Stimulated activated CD4-positive, alpha-beta T cell treated with anti-CD3 and anti-CD28 coated beads, Interleukin-12 subunit alpha, Interleukin-12 subunit beta, amount 100 ng/mL, for 4 hours (primary cell): ENCODE measurements around the gene CNPY1.

Source experiments
- DNase-seq: peaks from one replicate; pipeline ENCODE4 v3.0.0-alpha.2; 2020

Gene CNPY1

DNA sequence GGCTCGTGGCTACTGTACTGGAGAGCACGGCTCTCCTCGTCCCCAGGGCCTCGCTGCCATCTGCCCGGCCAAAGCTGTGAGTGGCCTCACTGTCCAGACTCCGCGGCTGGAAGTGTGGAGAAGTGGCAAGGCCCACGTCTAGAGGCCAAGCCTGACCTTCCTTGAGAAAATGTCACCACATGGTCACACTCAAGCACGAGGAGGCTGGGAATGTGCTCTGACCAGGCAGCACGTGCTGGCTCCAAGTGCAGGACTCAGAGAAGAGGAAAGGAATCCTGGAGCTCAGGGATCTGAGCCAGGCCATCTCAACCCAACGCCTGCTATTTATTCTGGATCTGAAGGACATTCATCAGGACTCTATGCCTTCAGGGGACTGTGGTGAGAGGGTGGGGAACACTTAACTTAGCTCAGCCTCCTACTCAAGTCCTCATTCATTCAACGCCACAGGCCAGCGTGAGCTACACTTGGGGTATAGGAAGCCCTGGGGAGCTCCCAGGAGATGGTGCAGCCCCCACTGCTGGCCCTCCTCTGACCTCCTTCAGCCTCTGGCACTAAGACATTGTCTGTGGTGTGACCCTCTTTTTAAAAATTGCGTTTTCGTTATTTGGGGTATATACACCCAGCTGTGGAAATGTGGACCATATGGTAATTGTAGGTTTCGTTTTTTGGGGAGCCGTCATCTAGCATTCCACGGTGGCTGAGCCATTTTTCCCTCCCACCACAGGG, 59.4 kb downstream of the CNPY1 start:
- no peak for DNase-seq

DNA sequence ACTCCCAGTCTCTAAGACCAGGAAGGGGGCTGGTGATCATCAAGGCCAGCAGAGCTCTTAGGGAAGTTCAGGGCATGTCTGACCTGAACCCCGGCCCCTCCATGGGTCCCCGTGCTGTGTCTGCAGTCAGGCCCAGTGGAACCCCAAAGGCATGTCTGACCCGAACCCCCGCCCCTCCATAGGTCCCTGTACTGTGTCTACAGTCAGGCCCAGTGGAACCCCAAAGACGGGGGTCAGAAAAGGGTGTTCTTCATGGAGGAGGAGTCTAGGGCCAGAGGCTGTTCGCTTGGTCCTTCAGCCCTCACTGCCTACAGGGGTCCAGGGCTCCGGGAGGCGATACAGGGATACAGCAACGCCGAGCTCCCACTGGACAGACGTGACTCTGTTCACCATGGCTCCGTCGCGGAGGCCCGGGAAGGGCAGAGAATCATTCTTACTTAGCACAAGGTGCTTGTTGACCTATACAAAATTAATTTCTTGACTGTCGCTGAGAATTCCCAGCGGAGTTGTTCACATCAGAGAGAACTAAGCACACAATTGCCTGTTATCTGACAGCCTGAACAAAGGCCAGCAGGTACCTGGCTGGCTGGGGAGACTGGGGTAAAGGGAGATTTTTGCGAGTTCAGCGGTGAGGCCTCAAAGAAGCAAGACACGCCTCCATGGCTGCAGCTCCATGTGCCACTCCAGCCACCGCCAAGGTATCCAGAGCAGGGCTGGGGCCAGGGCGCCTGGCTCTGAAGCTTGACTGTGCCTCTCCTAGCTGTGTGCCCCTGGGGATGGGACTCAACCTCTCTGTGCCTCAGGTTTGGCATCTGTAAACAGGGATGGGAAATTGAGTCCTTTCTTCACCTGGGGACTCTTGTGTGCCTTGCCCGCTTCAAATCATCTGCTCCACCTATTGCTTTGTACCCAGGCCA, 61.6 kb downstream of the CNPY1 start:
- DNase-seq: no peak

DNA sequence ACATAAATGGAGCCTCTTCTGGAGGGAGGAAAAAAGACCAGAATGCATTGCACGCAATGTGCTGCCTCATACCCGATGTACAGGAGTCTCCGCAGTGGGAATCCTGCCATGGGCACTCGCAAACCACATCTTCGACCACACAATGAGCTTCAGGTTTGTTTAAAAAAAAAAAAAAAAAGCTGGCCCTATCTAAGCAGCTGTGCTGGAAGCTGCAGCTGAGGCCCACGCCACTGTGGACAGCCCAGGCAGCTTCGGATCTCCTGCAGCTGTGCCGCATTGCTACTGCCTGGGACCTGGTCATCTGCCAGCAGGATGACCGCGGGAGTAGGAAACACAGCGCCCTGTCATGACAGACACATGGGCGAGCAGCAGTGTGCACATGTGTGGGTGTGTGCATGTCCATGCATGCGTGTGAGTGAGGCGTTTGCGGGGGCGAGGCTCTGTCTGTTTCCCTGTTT, 62.5 kb downstream of the CNPY1 start:
- no peak for DNase-seq

DNA sequence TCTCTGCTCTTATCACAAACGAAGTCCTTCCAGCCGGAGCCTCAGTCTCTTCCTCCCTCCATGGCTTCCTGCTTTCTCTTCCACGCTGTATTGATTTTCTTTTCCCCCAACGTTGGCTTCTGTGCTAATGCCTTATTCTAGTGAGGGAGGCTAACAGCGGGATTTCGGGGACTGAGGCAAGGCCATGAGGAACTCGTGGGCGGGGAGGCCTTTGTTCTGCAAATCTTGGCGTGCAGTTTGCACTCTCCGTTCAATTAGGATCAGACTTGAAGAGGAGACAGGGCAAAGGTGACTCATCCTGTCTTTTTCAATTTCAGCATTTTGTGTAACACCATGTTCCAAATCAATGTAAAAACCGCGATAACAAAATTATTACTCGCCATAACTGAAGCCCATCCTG, 63.1 kb downstream of the CNPY1 start:
- DNase-seq: no peak

DNA sequence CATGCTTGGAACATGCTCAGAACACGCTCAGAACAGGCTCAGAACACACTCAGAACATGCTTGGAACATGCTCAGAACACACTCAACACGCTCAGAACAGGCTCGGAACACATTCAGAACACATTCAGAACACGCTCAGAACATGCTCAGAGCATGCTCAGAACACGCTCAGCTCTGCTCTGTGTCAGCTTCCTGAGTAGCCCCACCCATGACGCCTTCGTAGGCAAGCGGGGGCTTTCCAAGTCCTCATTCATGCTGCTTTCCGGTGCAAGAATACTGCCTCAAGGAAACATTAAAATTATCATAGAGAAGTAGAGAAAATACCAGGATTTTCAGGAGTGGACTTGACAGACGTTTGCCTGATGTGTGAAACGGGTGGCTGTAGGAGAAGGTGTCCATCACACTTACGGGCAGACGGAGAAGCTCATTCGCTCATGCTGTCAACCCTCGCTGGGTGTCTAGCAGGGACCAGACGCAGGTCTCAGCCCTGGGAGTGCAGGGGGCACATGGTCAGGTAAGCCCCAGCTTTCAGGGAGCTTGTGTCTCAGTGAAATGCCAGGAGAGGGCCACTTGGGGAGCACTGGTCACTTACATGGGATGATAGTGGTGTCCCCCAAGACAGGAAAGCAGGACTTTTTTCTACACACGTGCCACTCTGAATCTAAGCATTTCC, 63.7 kb downstream of the CNPY1 start:
- DNase-seq: no peak

DNA sequence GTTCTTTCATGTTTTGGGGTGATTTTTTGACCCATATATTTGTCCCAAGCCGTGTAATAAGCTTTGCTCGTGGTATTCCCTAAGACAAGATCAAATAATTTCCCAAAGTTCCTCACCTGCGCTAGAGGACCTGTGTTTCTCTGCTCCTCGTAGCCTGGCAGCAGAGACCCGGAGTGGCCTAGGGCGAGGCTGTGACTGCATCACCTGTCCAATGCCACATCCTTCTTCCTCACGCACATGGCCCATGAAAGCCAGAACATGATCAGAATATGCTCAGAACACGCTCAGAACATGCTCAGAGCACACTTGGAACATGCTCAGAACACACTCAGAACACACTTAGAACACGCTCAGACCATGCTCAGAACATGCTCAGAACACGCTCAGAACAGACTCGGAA, 64.6 kb downstream of the CNPY1 start:
- no peak for DNase-seq

DNA sequence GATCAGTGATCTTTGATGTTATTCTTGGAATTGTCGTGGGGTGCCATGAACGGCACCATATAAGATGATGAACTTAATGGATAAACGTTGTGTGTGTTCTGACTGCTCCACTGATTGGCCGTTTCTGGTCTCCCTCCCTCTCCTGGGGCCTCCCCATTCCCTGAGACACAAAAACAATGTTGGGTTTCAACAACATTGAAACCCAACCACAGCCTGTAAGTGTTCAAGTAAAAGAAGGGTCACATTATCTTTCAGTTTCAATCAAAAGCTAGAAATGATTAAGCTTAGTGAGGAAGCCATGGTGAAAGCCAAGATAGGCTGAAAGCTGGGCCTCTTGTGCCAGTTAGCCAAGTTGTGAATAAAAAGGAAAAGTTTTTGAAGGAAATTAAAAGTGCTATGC, 68.9 kb downstream of the CNPY1 start:
- no peak for DNase-seq

DNA sequence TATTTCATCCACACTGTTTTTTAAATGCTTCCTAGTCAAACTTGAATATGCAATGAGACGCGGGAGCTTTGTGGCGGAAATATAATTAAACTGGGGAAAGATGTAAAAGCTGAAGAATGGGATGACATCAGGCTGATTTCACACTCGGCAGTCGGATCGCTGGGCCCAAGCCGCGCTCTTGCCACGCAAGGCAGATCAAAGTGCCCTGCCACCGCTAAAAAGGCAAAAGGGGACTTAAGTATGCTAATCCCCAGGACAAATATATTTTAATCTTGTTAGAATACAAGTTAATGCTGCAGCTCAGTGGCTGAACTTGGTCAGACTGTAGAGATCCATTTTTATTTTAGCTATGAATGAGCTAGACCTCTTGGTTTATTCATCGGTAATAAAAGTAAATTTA, 74.6 kb downstream of the CNPY1 start:
- no peak for DNase-seq

DNA sequence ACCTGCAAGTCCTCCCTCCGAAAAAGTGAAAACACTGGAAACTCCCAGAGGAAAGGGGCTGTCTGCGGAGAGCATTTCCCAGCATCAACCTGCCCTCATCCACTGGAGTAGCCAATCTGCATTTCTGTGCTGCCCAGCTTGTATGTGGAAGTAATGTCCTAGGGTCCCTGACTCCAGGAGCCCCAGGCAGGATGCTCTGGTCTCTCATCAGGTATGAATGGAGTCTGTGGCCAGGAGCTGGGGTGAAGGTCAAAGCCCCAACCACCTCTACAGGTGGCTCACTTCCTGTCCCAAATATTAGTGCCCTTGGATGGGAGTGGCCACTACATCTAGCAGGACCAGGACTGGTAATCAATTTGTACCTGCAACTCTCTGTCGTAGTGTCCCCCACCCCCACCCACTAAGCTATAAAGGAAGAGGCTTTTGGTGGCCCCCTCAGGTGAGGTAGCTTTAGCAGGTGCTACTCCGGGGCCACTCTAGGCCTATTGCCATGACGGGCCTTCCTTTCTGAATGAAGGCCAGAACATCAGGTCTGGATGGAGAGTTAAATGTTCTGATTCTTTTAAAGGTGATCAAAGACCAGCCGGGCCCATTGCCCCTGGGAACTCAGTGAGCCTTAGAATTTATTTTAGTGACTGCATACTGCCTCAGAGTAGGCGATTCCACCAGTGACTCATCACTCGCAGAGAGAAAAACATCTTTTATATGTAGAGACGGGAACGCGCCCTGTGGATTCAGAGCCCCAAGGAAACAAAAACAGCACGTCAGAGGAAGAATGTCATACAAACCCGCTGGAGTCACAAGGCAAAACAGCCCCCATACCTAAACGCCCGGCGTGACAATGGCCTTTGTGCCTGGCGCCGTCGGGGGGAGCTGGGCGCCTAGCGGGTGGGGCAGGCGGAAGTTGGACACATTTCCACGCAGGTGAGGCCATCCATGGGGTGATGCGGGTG, 75.4 kb downstream of the CNPY1 start:
- no peak for DNase-seq

DNA sequence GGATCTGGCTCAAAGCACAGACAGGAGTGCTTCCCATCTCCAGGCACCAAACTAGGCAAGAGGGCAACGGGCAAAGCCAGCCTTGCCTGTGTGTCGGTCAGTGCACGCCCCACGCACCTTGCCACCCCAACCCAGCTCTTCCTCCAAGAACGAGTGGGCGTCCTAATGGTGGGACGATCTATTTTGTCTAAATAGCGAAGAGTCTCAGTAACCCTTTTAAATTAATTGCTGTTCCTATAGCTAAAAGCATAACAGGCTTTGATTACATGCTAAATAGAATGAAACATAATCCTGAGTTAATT, 76.2 kb downstream of the CNPY1 start:
- no peak for DNase-seq

DNA sequence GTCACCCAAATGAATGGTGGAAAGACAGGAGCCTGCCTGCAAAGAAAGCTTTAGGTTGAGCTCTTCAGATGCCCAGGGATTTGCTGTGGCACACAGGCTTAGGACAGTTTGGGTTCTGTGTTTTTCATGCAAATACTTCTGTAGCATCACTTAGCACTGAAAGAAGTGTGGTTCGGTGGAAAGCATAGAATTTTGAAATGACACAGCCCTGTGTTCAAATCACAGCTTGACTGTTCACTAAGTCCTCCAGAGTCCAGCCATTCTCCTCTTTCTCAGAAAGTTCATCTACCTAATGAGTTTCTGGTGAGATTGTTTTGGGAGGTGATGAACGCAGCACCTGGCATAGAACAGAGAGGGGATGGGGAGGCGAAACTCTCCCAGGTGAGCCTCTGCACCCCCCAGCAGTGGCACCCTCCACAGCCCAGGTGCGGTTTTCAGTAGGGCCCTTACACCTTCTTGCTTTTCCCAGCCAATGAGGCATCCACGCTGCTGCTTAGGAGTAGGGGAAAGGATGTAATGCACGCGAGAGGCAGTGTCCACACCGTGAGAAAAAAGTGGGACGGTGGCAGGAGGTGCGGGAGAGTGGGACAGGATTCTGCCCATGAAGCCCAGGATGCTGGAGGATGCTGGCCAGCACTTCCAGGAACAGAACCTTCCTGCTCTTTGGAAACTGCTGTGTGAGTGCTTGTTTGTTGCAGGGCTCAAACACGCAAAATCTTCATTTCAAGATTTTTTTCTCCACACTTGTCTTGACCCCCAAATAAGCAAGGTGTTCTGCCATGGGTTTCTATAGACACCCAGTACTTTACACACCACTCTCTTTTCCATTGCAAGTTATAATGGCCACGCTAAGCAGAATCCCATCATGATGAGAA, 76.8 kb downstream of the CNPY1 start:
- DNase-seq: no peak

DNA sequence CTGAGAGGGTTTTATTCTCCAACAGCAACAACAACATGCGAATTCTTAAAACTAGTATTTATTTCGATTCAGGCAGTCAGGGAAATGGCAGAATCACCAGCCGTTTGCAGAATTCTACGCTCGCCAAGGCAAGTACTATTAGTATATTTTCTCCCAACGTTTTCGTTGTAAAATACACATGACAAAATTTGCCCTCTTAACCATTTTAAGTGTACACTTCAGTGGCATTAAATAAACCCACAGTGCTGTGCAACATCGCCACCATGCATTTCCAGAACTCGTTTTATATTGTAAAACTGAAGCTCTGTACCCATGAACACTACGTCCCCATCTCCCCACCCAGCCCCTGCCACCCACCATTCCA, 77.6 kb downstream of the CNPY1 start:
- DNase-seq: no peak

DNA sequence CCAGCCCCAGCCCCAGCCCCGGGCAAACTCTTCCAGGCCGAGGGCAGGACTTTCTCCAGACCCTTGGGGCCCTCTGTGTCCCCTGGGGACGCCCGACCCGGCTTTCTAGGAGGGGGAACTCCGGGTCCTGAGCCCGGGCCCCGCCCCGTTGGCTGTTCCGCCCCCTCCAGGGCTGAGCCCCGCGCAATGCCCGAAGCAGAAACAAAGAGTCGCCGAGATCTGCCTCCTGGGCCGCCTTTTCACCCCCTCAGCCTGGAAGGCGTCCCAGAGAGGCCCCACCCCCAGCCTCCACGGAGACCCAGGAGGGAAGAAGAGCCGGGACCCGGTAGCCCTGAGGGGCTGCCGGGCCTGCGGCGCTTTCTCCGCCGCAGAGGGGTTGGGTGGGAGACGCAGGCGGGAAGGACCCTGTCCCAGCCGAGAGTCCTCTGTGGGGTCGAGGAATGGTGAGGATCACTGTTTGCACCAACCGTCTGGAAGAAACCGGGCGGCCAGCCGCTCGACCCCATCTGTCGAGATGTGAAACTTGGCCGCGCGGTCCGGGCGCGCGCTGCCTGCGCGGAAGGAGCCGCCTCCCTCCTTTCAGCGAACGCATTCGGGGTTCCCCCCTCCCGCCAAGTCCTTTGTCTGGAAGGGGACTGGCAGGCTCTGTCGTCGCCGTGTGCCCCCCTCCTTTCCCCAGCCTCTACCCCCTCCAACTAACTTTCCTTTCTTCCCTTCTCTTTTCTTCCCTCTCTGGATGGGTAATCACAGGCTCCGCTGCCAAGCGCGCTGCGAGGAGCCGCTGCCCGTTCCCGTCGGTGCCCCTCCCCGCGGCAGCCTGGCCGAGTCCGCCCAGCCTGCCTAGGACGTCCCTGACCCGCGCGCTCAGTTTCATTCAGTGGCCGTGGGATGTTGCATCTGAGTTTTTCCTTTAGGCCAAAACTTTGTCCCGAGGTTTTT, 78.2 kb downstream of the CNPY1 start:
- no peak for DNase-seq

DNA sequence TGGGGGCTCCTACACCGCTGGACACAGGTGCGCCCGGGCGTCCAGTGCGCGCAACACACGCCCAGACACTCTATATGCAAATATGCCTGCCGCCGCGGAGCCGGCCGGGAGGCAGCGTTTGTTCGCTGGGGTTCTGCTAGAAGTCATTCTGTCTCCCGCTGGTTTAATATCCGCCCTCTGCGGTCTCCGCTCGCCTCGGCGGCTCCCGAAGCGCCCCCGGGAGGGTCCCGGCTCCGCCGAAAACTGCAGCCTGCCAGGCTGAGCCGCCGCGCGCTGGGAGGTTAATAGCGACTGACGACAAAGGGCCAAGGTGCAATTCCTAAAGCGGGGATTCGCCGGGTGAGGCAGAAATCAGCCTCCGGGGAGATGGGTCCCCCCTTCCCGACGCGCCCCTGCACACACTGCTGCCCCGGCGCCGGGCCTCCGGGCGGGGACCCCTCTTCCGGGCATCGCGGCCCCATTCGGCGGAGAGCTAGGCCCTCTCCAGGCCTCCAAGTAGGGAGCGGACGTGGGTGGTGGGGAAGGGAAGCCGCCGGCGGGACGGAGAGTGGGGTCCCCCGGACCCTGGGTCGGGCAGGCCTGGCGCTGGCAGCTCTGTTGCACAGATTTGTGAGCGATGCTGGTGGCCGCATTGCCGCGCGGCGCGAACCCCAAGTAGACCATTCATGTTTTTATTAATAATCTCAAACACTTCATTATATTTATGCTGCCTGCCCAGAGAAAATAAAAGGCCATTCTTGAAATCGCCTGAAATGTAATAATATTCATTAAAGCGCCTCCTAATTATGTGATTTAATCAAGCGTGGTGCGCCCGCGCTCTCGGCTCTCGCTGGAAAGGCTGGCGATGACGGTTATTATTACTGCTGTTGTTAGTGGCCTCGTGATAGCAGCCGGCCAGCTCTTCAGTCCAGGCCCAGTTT, 79.3 kb downstream of the CNPY1 start:
- DNase-seq: no peak

DNA sequence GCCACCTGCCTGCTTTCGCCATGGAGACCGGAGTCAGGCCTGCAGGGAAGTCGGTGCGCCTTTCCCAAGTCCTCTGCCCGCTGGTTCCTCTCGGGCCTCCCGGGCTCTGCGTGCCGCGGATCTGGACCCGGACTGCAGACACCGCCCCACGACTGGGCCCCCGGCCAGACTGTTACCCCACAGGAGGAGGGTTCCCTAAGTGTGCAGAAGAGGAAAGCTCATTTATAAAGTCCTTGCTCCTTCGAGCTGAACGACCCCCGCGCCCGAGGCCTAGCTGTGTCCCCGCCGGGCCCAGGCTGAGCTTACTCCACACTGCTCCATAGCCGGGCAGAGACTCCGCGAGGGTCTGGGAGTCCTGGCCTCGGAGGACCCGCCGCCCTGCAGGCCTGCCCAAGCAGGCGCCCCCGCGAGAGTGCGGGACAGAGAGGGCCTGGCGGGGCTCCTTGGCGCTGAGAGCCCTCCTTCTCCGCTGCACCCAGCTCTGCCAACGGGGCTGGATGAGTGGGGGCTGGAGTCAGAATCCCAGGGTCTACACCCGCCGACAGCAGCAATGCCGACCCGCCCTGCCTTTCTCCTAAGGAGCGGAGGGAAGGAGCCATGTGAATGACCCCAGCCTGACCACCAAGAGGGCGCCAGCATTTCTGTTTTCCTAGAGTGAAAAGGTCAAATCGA, 80.1 kb downstream of the CNPY1 start:
- no peak for DNase-seq

DNA sequence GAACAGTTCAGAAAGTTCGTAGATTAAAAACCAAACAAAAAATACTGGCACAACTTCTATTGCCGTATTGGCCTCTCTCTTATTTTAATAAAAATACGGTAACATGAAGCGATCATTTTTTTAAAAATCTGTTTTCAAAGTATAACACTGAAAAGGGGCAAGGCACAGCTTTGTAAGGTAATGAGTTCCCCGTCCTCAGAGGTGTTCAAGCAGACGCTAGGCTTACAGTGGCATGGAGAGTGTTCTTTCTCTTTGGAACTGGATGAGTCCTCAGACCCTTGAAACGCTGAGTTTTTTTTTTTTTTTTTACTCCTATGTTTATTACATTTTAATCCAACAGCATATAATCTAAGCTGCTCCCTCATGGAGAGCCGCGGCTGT, 80.6 kb downstream of the CNPY1 start:
- no peak for DNase-seq

DNA sequence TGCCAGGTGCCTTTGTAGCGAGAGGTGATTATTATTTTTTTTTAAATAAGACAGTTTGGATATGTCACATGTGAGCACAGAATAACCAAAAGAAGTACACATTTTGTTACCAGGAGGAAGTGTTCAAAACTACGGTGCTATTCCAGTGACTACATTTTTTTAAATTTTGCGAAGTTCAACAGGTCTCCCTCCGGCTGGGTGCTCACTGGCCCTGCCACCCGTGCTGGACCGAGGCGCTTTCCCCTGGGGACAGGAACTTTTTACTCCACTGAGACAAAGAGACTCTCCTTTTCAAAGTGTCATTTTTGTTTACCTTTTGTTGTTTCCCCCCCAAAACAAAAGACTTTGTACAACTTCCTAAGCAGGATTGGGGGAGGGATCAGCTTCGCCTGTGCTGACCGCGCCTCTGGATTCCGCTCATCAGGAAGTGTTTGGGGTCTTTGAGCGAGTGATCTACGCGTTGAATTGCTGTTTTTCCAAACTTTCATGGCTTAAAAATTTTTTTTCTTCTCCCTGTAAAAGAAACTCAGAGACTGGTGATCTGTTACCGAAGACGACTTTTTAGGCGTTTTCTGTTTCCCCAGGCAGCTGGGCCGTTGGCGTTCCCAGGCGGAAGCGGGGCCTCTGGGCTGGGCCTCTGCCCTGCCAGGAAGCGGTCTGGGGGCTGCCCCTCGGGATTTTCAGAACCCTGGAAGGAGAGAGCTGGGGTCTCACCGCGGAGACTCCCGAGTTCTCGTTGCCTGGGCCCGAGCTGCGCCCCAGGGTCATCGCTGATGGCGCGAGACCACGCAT, 81.2 kb downstream of the CNPY1 start:
- no peak for DNase-seq

DNA sequence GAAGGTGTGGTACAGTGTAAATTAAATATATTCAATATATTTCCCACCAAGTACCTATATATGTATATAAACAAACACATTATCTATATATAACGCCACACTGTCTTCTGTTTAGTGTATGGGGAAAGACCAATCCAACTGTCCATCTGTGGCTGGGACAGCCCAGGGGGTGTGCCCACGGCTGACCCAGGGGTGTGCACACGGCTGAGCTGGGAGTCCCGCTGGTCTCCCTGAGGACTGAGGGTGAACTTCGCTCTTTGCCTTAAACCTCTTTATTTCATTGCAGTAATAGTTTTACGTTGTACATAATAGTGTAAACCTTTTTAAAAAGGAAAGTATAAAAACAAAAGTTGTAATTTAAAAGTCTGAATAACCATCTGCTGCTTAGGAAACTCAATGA, 82.2 kb downstream of the CNPY1 start:
- DNase-seq: no peak
